Activated effector memory CD4-positive, alpha-beta T cell treated with anti-CD3 and anti-CD28 coated beads, Interleukin-2, amount 50 U/mL, for 16 hours (primary cell): Measurements from ENCODE around the gene UNC13B.
"Not testable (repeated sequence)": the region's sequence is repeated elsewhere in the genome, so short reads cannot be mapped to it uniquely, and the experiment has no call there.

ENCODE experiments used
- DNase-seq: peaks from one replicate; pipeline ENCODE4 v3.0.0-alpha.2; 2020

The UNC13B gene

GRCh38 chr9:35395706-35396101 lies 233.9 kb downstream of the UNC13B start:
- no peak for DNase-seq

- no peak for DNase-seq
These were observed 234.9 kb downstream of the UNC13B start for GRCh38 chr9:35396560-35397215.

- DNase-seq: no peak
These were observed 235.4 kb downstream of the UNC13B start for GRCh38 chr9:35397216-35397698.

- DNase-seq: no peak
These were observed 236.1 kb downstream of the UNC13B start for GRCh38 chr9:35397923-35398322.

DNA sequence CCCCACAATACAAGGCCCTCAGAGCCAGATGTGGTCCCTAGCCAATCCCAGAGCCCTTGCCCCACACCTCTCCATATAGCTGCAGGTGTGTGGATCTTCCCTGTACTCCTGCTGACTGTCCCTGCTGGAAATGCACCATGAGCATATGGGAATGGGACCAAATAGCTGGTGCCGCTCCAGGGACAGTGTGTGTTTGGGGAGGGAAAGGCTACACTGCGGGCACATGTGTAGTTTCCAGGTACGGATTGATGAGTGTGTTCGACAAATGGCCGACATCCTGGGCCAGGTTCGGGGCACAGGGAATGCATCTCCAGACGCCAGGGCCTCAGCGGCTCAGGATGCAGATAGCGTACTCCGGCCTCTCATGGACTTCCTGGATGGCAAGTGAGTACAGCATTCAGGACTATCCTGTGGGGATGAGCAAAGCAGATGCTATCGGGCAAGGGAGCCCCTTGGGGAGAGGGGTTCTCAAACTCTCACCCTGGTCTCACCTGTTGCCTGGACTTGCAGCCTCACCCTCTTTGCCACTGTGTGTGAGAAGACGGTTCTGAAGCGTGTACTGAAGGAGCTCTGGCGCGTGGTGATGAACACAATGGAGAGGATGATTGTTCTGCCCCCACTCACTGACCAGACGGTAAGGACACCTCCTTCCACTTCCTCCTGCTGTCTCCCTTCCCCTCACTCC lies 237.0 kb downstream of the UNC13B start:
- DNase-seq: no peak

DNA sequence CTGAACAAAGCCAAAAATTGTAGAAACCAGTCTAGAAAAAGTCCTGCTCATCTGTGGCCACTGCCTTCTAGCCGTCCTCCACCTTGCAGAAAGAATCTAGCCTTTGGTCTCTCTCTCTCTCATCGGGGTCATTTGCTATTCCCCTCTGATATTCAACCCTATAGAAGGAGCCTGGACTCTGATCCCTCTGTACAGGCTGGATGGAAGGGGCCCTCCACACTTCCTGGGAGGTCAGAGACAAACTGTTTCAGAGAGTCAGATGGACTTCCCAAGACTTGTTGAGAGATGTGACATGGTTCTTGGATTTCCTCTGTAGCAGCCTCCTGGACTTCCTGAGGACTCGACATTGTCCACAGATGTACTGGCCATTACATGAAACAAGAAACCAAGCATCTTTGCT lies 243.1 kb downstream of the UNC13B start:
- DNase-seq: no peak

DNA sequence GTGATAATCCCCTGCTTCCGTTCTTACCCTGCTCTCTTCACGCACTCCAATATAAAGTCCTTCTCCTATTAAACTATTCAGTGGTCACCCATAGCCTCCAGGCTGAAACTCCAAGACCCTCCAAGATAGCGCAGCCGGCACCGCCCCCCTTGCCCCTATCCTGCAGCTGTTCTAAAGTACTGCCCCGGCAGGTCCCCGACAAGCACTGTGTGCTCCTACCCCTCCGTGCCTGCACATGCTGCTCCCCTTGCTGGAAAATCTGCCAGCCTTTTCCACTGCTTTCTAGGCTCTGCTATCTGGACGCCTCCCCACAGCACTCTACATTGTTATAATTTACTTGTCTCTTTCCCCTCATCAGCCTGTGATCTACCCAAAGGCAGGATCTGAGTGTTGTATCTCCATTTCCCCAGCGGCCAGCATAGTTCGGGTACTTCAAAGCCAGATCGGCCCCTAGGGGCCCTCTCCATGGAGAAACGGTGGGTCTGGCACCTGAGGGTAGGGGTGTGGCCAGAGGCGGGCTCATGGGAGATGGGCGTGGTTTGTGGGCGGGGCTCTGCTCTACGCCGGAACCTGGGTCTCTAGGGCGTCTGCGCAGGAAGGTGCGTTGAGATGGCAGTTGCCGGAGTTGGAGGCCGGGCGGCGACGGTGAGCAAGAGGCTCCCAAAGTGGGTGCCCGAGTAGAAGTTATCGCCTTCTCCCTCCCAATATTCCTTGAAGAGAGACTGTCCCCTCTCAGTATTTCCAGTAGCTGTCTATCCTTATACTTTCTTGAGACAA lies 244.6 kb downstream of the UNC13B start:
- DNase-seq: peak; percentile 71

DNA sequence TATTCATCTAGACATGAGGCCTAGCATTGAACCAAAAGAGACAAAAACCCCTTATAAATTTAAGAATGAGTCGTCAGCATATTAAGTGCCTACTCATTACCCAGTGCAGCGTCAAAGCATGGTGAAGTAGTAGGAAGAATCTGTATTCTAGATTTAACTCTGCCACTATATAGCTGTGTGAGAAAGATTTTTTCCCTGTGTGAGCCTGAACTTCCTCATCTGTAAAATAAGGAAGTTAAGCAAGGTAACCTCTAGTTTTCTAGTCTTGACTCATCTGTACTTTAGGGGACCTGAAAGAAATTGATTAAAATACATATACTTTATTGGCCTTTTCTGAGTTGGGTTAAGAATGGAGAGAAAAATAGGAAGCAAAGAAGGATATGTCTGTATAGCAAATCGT lies 246.0 kb downstream of the UNC13B start:
- no peak for DNase-seq

DNA sequence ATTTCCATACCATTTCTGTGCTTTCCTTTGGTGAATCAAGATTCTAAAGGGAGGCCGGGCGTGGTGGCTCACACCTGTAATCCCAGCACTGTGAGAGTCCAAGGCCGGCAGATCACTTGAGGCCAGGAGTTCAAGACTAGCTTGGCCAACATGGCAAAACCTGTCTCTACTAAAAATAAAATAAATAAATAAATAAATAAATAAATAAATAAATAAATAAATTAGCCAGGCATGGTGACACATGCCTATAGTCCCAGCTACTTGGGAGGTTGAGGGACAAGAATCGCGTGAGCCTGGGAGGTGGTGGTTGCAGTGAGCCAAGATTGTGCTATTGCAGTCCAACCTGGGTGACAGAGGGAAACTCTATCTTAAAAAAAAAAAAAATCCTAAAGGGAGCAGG lies 247.6 kb downstream of the UNC13B start:
- not testable (repeated sequence) for DNase-seq

GRCh38 chr9:35414889-35415288 lies 253.1 kb downstream of the UNC13B start:
- no peak for DNase-seq

DNA sequence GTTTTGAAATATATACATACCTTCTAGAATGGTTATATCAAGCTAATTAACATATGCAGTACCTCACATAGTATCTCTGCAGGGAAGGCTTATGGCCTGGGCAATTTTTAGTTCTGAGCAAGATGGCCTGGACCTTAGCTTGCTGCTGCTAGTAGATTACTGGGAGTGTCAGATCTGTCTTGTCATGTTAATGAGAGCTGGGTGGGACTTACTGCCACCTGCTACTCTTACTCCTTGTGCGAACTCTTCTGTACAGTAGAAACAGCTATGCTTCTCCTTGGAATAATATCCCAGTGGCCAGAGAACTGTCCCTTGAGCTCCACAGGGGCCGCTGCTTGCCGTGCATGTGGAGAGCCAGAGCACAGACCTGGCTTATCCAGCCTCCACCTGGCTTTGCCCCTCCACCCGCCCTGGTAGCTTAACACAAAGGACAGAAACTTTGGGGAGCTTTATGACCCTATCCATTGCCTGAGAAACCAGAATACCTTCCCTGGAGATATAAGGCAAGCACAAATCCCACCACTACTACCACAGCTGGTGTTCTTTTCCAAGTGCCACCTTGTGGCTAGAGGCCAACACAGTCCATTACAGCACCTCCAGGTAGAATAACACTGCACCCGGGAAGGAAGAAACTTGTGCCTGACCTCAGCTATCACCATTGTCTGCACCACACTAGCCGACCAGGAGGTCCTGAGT lies 253.7 kb downstream of the UNC13B start:
- no peak for DNase-seq

DNA sequence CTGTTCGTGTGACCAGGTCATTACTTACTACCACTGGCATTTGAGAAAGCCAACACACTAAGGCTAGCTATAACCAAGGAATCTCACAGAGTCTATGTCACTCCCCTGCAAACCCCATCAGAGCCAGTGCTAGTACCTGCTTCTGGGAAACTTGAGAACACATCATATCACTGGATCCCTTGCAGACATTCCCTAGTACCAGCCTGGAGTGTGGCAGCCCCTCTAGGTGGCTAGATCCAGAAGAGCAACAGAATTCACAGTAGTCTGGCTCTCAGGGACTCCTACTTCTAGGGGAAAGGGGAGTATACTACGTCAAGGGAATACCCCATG lies 254.3 kb downstream of the UNC13B start:
- DNase-seq: no peak

GRCh38 chr9:35422346-35422745 lies 260.5 kb downstream of the UNC13B start:
- DNase-seq: no peak

DNA sequence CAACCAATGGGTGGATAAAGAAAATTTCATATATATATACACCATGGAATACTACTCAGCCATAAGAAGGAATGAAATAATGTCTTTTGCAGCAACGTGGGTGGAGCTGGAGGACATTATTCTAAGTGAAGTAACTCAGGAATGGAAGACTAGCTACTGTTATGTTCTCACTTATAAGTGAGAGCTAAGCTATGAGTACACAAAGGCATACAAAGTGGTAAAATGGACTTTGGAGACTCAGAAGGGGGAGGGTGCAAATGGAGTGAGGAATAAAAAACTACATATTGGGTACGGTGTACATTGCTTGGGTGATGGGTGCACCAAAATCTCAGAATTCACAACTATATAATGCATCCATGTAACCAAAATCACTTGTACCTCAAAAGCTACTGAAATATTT lies 260.9 kb downstream of the UNC13B start:
- no peak for DNase-seq

DNA sequence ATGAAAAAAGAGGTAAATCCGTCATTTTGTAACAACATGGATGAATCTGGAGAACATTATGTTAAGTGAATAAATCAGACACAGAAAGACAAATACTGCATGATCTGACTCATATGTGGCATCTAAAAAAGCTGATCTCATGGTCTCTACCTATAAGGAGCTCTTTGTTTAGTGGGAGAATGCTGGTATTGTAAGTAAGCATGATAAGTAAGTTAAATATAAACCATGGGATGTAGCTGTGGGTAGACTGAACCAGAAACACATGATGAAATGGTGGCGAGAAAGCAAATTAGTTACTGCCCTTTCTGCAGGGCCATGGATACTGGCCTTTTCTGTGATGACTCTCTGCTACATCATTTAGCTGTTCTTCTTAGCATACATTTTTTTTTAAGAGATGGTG lies 261.7 kb downstream of the UNC13B start:
- DNase-seq: no peak

DNA sequence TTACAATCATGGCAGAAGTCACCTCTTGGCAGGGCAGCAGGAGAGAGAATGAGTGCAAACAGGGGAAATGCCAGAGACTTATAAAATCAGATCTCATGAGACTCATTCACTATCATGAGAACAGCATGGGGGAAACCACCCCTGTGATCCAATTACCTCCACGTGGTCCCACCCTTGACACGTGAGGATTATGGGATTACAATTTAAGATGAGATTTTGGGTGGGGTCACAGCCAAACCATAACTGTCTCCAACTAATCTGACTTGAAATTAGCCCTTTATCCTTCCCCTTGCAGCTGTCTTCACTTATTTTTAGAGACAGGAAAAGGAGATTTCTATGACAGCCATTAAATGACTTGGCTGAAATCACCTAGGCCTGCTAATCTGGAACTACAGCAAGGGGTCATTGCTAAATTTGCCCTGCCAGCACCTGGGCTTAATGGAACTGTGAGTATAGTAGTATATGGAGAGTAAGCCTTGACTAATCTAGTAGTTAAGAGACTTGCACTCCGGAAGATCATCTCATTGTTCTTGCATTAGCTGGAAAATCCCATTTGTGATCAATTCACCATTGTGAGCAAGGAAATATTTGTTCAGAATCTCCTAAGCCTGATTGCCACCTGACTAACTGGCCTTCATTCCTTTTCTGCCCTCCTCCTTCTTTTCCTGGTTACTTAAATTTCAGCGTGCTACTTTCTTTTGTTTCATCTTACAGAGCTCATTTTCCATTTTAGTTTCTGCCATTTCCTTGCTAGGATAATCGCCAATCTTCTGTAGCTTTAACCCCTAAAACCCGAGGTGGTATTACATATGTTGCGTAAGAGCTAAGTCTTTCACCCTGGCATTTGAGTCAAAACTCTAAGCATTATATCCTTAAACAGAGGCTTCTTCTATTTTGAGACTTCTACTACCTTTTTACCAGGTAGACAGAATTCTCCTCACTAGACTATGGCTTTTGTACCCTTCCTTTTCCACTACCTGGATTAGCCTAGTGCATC lies 262.8 kb downstream of the UNC13B start:
- no peak for DNase-seq

GRCh38 chr9:35426627-35427026 lies 264.8 kb downstream of the UNC13B start:
- no peak for DNase-seq

GRCh38 chr9:35431467-35431866 lies 269.7 kb downstream of the UNC13B start:
- no peak for DNase-seq

DNA sequence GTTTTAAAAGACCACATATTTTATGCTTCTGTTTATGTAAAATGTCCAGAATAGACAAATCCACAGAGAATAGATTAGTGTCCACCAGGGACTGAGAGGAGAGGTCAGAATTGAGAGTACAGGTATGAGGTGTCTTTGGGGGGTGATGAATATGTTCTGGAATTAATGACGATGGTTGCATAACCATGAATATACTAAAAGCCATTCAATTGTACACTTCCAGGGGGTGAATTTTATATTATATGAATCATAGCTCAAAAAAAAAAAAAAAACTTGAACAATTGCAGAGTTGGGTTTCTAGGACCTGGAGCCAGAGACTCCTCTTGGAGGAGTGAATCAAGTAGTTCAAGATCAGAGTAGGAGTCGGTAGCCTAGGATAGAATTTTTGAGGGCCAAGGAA lies 270.3 kb downstream of the UNC13B start:
- DNase-seq: no peak

- no peak for DNase-seq
These were observed 275.1 kb downstream of the UNC13B start for GRCh38 chr9:35436933-35437332.

GRCh38 chr9:35446012-35446411 lies 284.2 kb downstream of the UNC13B start:
- DNase-seq: no peak

DNA sequence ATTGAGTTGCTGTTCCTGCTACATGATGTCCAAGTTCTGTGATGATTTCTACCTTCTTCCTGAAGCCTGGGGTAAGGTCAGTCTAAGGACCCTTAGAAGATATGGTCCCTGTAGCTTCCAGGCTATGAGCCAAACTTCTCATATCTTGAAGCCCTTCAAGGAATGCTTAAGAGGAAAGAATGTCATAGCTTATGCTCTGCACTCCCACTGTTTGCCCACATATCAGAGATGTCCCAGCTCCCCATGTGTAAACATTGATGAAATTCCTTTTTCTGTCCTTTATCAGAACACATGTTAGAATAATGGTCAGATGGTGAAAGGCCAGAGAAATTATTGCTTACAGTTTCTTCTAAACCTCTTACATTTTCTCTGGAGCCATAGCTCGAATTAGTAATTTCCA lies 286.7 kb downstream of the UNC13B start:
- no peak for DNase-seq
